RPMI7951 (cell line): ENCODE data around the gene CAPN7. TPM values are rescaled to one million over a fixed set of nuclear protein-coding genes. Genes with fewer than 3 reads are reported as not detected.
A peak's percentile ranks its signal among the peaks of the same experiment; 100 is the strongest.

Experiments used
- DNase-seq: peaks from one replicate; pipeline ENCODE4 v3.0.0-alpha.2; 2012; ENCODE audit warnings: low read depth
- total RNA-seq: library from RNA; depleted of rRNA; stranded (reverse); fragments of >200 nt; shearing (Covaris generic); gene quantifications from 2 replicates; pipeline ENCODE4 v1.2.3, GENCODE V29; 2014

Gene CAPN7
- total RNA-seq, 1 experiment from 2014 or later = 28.2 TPM

- DNase-seq = no peak
Observed at GRCh38 chr3:15199493-15200105, 6.4 kb upstream of the CAPN7 start.

- DNase-seq = peak; percentile 12
Observed at GRCh38 chr3:15204005-15204404, 2.0 kb upstream of the CAPN7 start.

GRCh38 chr3:15205482-15205933 lies 538 bp upstream of the CAPN7 start:
- no peak for DNase-seq

- peak; percentile 37 for DNase-seq
Observed at GRCh38 chr3:15206662-15207576, 873 bp downstream of the CAPN7 start.

- no peak for DNase-seq
Observed at GRCh38 chr3:15207836-15208504, 1.9 kb downstream of the CAPN7 start.

- DNase-seq = no peak
Observed at GRCh38 chr3:15211937-15212336, 5.9 kb downstream of the CAPN7 start.

GRCh38 chr3:15214758-15215157 lies 8.7 kb downstream of the CAPN7 start:
- DNase-seq = no peak

GRCh38 chr3:15215996-15216395 lies 9.9 kb downstream of the CAPN7 start:
- no peak for DNase-seq

GRCh38 chr3:15216501-15216900 lies 10.5 kb downstream of the CAPN7 start:
- DNase-seq = no peak

- DNase-seq = no peak
Observed at GRCh38 chr3:15217011-15217671, 11.1 kb downstream of the CAPN7 start.

- no peak for DNase-seq
Observed at GRCh38 chr3:15217841-15218267, 11.8 kb downstream of the CAPN7 start.

GRCh38 chr3:15218689-15219088 lies 12.6 kb downstream of the CAPN7 start:
- DNase-seq = no peak

- no peak for DNase-seq
Observed at GRCh38 chr3:15220056-15220455, 14.0 kb downstream of the CAPN7 start.

- no peak for DNase-seq
Observed at GRCh38 chr3:15220661-15221060, 14.6 kb downstream of the CAPN7 start.

GRCh38 chr3:15221574-15222217 lies 15.7 kb downstream of the CAPN7 start:
- no peak for DNase-seq

GRCh38 chr3:15223685-15224572 lies 17.9 kb downstream of the CAPN7 start:
- DNase-seq = no peak

GRCh38 chr3:15228147-15228546 lies 22.1 kb downstream of the CAPN7 start:
- no peak for DNase-seq

- no peak for DNase-seq
Observed at GRCh38 chr3:15229262-15229661, 23.2 kb downstream of the CAPN7 start.

- peak; percentile 4 for DNase-seq
Observed at GRCh38 chr3:15241341-15241740, 35.3 kb downstream of the CAPN7 start.

- no peak for DNase-seq
Observed at GRCh38 chr3:15243822-15244482, 37.9 kb downstream of the CAPN7 start.
